PC-3 (cell line): ENCODE measurements around the gene TMEM213. TPM values are rescaled to one million over a fixed set of nuclear protein-coding genes. Genes with fewer than 3 reads are reported as not detected.

Experiments used
- ATAC-seq: fragments of 200-7000 bp; cut with Tn5 transposase; 2 replicates; pipeline ENCODE4 v1.9.1; 2020; ENCODE audit warnings: mild to moderate bottlenecking, moderate library complexity
- BruUV-seq: library from RNA; stranded (reverse); fragments of 400-500 nt; replicated peaks from 2 replicates; lab custom pipeline; 2021; lab: Mats Ljungman, UMichigan
- CTCF ChIA-PET: fragments of 300-600 bp; sonication (Branson Sonifier 250); formaldehyde crosslinking; loops from one replicate; lab custom pipeline; 2022; ENCODE audit warnings: antibody characterized with exemption; lab: Charles Lee
- POLR2A ChIA-PET: fragments of 300-600 bp; sonication (Branson Sonifier 250); formaldehyde crosslinking; loops from one replicate; lab custom pipeline; 2022; ENCODE audit warnings: antibody characterized with exemption; ENCODE audit not compliant: unreplicated experiment; lab: Charles Lee
- DNase-seq: peaks from one replicate; pipeline ENCODE4 v3.0.0-alpha.2; 2015
- H2AFZ ChIP-seq: fragments of 300-600 bp; sonication (generic); 2 replicates; pipeline ENCODE4 v1.6.0; 2016; ENCODE audit warnings: antibody characterized with exemption, low read length
- H3F3A ChIP-seq: fragments of 300-600 bp; sonication (generic); one replicate; pipeline ENCODE4 v1.6.0; 2017; ENCODE audit warnings: antibody characterized with exemption, low read length, control low read depth, mild to moderate bottlenecking; ENCODE audit not compliant: unreplicated experiment
- H3K27ac ChIP-seq: fragments of 300-600 bp; sonication (generic); 2 replicates; pipeline ENCODE4 v1.5.1; 2016; ENCODE audit warnings: mild to moderate bottlenecking, low read length
- H3K27me3 ChIP-seq: fragments of 300-600 bp; sonication (generic); 2 replicates; pipeline ENCODE4 v1.6.1; 2016; ENCODE audit warnings: low read length, mixed read lengths
- H3K36me3 ChIP-seq: fragments of 300-600 bp; sonication (generic); 2 replicates; pipeline ENCODE4 v1.6.1; 2016; ENCODE audit warnings: low read depth, mixed run types, low read length, mixed read lengths
- H3K4me1 ChIP-seq: fragments of 300-600 bp; sonication (generic); 2 replicates; pipeline ENCODE4 v1.5.1; 2016; ENCODE audit warnings: low read length; ENCODE audit not compliant: insufficient read depth
- H3K4me2 ChIP-seq: fragments of 300-600 bp; sonication (generic); 2 replicates; pipeline ENCODE4 v1.6.0; 2016; ENCODE audit warnings: low read length
- H3K4me3 ChIP-seq: fragments of 300-600 bp; sonication (generic); 2 replicates; pipeline ENCODE4 v1.5.1; 2016; ENCODE audit warnings: mild to moderate bottlenecking, low read length, mixed read lengths
- H3K79me2 ChIP-seq: fragments of 300-600 bp; sonication (generic); 2 replicates; pipeline ENCODE4 v1.6.1; 2017; ENCODE audit warnings: low read length, mixed read lengths
- H3K9ac ChIP-seq: fragments of 300-600 bp; sonication (generic); 2 replicates; pipeline ENCODE4 v1.6.0; 2016; ENCODE audit warnings: mild to moderate bottlenecking, low read length
- H3K9me2 ChIP-seq: fragments of 300-600 bp; sonication (generic); replicated peaks from 2 replicates; pipeline ENCODE4 v1.6.1; 2016; ENCODE audit warnings: mixed run types, low read length, mixed read lengths
- H3K9me3 ChIP-seq: fragments of 300-600 bp; sonication (generic); 2 replicates; pipeline ENCODE4 v1.6.1; 2016; ENCODE audit warnings: low read length, mixed read lengths
- H4K20me1 ChIP-seq: fragments of 300-600 bp; sonication (generic); 2 replicates; pipeline ENCODE4 v1.6.1; 2016; ENCODE audit warnings: low read length, mixed read lengths
- CTCF ChIP-seq: fragments of 300-600 bp; sonication (generic); conservative IDR thresholded peaks from 2 replicates; pipeline ENCODE4 v1.5.1; 2017; ENCODE audit warnings: antibody characterized with exemption, low read depth, mild to moderate bottlenecking, low read length
- EZH2 ChIP-seq: fragments of 300-600 bp; sonication (generic); IDR thresholded peaks from one replicate; pipeline ENCODE4 v1.6.1; 2017; ENCODE audit warnings: antibody characterized with exemption, mild to moderate bottlenecking, low read length; ENCODE audit not compliant: unreplicated experiment
- EZH2phosphoT487 ChIP-seq: fragments of 300-600 bp; sonication (generic); IDR thresholded peaks from 2 replicates; pipeline ENCODE4 v1.6.1; 2018; ENCODE audit warnings: mild to moderate bottlenecking, antibody characterized with exemption, low read length, borderline replicate concordance
- intact Hi-C: fragments of 100-400 bp; cut with micrococcal nuclease; formaldehyde crosslinking; loops from 2 replicates; pipeline ENCODE4 v1.9.0; 2023
- total RNA-seq: library from RNA; depleted of rRNA; stranded (reverse); fragments of >200 nt; gene quantifications from 2 replicates; pipeline ENCODE4 v1.2.3, GENCODE V29; 2014

Gene TMEM213
- total RNA-seq, 1 experiment from 2014 or later = not detected

GRCh38 chr7:138825049-138825721 is 27.4 kb downstream of the TMEM213 start:
- no TSS peak for BruUV-seq
- Histone ChIP-seq H3K4me1 (peaks cover 13% of the 10 kb centered on the region), H3K27me3 (no peaks in the 10 kb centered on the region), H3F3A (no peaks in the 10 kb centered on the region), H3K4me2 (no peak overlapping the region), H3K4me3 (no peak overlapping the region), H3K9me3 (no peaks in the 10 kb centered on the region), H3K9ac (no peak overlapping the region), H4K20me1 (no peaks in the 10 kb centered on the region), H2AFZ (no peak overlapping the region), H3K27ac (no peak overlapping the region), H3K9me2 (no peaks in the 10 kb centered on the region), H3K79me2 (no peaks in the 10 kb centered on the region), H3K36me3 (no peaks in the 10 kb centered on the region)
- TF ChIP-seq EZH2phosphoT487 (no peak), EZH2 (no peak), CTCF (no peak)
- POLR2A ChIA-PET = no interaction called here
- intact Hi-C loops = no loop called here
- CTCF ChIA-PET = no interaction called here
- DNase-seq (no peak), ATAC-seq (no peak)

GRCh38 chr7:138828302-138828701 is 30.5 kb downstream of the TMEM213 start:
- DNase-seq (peak; percentile 42), ATAC-seq (peak; percentile 55)
- H4K20me1 ChIP-seq = no peaks in the 10 kb centered on the region
- ChIA-PET CTCF (no interaction called here), POLR2A (interaction anchor here (0.5 to 0.7 kb wide), 2 partner anchors 67 to 886 kb away, joined by 3 to 4 read pairs; no protein-coding TSS in a partner anchor)
- H3K27me3 ChIP-seq = no peaks in the 10 kb centered on the region
- H3K9me2 ChIP-seq = no peaks in the 10 kb centered on the region
- no peaks in the 10 kb centered on the region for H3K36me3 ChIP-seq
- no peak overlapping the region for H3K4me3 ChIP-seq
- peak overlapping the region; percentile 71 for H3K27ac ChIP-seq
- no peak for TF ChIP-seq EZH2
- TF ChIP-seq CTCF = no peak
- TF ChIP-seq EZH2phosphoT487 = no peak
- H3K9me3 ChIP-seq = no peaks in the 10 kb centered on the region
- no TSS peak for BruUV-seq
- intact Hi-C loops = loop anchor here (2.0 kb wide), 1 partner anchor 72 kb away; no protein-coding TSS in a partner anchor
- 0 out of 2 replicates have a peak overlapping the region, but pooled peaks have one; percentile 1 for H3K4me2 ChIP-seq
- no peaks in the 10 kb centered on the region for H3K79me2 ChIP-seq
- no peak overlapping the region; the same call in 1 of the 2 replicates for H3K9ac ChIP-seq
- H2AFZ ChIP-seq = no peak overlapping the region
- H3F3A ChIP-seq = no peaks in the 10 kb centered on the region
- H3K4me1 ChIP-seq = peaks cover 13% of the 10 kb centered on the region

GRCh38 chr7:138829335-138829734 is 31.5 kb downstream of the TMEM213 start:
- CTCF ChIA-PET = no interaction called here
- ATAC-seq = no peak
- H3K4me2 ChIP-seq = no peak overlapping the region

More at GRCh38 chr7:138829335-138829734, 31.5 kb downstream of the TMEM213 start:
- Histone ChIP-seq H3K27me3 (no peaks in the 10 kb centered on the region), H3K36me3 (no peaks in the 10 kb centered on the region), H3K79me2 (no peaks in the 10 kb centered on the region), H3K9me2 (no peaks in the 10 kb centered on the region), H3K4me3 (no peak overlapping the region), H3K9ac (peak overlapping the region; percentile 17; the same call in 1 of the 2 replicates), H3K4me1 (peaks cover 13% of the 10 kb centered on the region), H3K9me3 (no peaks in the 10 kb centered on the region), H4K20me1 (no peaks in the 10 kb centered on the region), H2AFZ (no peak overlapping the region), H3K27ac (peak overlapping the region; percentile 71), H3F3A (no peaks in the 10 kb centered on the region)
- TF ChIP-seq EZH2 (no peak), CTCF (no peak)
- no peak for DNase-seq
- no TSS peak for BruUV-seq
- intact Hi-C loops = loop anchor here (2.0 kb wide), 1 partner anchor 73 kb away; no protein-coding TSS in a partner anchor
- POLR2A ChIA-PET = no interaction called here
